Measurements from ENCODE around the gene ADAM23. TPM values are rescaled to one million over a fixed set of nuclear protein-coding genes. Genes with fewer than 3 reads are reported as not detected.

ADAM23 gene
- total RNA-seq, 1 donor from 2014 or later, result 0.86 TPM

DNA sequence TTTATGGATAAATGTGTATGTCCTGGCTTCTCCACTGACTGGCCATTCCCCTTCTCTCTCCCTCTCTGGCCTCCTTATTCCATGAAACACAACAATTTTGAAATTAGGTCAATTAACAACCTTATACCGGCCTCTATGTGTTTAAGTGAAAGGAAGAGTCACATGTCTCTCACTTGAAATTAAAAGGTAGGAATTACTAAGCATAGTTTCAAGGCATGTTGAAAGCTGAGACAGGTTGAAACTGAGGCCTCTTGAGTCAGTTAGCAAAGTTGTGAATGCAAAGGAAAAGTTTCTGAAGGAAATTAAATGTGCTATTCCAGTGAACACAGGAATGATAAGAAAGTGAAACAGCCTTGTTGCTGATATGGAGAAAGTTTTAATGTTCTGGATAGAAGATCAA is 69.7 kb downstream of the ADAM23 start:
- ChIA-PET CTCF (no interaction called here), POLR2A (no interaction called here)
- intact Hi-C loops (cut with micrococcal nuclease), result no loop called here
- TF ChIP-seq, protein P1, sequence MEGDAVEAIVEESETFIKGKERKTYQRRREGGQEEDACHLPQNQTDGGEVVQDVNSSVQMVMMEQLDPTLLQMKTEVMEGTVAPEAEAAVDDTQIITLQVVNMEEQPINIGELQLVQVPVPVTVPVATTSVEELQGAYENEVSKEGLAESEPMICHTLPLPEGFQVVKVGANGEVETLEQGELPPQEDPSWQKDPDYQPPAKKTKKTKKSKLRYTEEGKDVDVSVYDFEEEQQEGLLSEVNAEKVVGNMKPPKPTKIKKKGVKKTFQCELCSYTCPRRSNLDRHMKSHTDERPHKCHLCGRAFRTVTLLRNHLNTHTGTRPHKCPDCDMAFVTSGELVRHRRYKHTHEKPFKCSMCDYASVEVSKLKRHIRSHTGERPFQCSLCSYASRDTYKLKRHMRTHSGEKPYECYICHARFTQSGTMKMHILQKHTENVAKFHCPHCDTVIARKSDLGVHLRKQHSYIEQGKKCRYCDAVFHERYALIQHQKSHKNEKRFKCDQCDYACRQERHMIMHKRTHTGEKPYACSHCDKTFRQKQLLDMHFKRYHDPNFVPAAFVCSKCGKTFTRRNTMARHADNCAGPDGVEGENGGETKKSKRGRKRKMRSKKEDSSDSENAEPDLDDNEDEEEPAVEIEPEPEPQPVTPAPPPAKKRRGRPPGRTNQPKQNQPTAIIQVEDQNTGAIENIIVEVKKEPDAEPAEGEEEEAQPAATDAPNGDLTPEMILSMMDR (IDR thresholded peaks at IDR 0.05), result no peak
- Mint-ChIP-seq H3K4me3 (no peak overlapping the region), H3K4me1 (no peaks in the 10 kb centered on the region), H3K36me3 (ENCODE audit: low read depth) (no peaks in the 10 kb centered on the region), H3K27me3 (peaks cover 3% of the 10 kb centered on the region), H3K27ac (no peak overlapping the region), H3K9me3 (no peaks in the 10 kb centered on the region)
- ATAC-seq (ENCODE audit: low read depth) (no peak), DNase-seq (no peak)

- Mint-ChIP-seq H3K4me1 (no peaks in the 10 kb centered on the region), H3K27me3 (peaks cover 3% of the 10 kb centered on the region), H3K27ac (no peak overlapping the region), H3K9me3 (no peaks in the 10 kb centered on the region), H3K36me3 (ENCODE audit: low read depth) (no peaks in the 10 kb centered on the region), H3K4me3 (no peak overlapping the region)
- intact Hi-C loops (cut with micrococcal nuclease), result no loop called here
- TF ChIP-seq, protein P1 (IDR thresholded peaks at IDR 0.05), result no peak
- ChIA-PET POLR2A (no interaction called here), CTCF (no interaction called here)
- ATAC-seq (ENCODE audit: low read depth), result no peak
- no peak for DNase-seq
Observed at GRCh38 chr2:206515580-206515979, 72.2 kb downstream of the ADAM23 start.

DNA sequence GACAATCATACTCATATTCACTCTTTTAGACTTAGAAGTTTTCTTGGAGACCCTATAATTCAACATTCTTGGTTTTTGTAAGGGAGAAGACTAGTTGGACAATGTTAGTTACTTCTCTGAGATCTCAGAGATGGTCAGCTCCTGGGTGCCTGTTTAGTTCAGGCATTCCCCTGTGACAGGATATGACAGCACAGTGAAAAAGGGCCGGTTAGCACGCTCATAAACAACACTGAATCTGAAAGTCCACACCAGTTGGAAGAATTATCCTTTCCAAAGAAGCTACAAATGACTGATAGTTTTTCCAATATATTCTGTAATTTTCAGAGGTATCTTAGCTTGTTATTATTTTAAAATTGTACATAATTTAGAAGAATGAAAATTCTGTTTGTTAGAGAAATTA is 75.7 kb downstream of the ADAM23 start:
- TF ChIP-seq, protein P1 (IDR thresholded peaks at IDR 0.05), result no peak
- H3K9me3 Mint-ChIP-seq, result no peaks in the 10 kb centered on the region
- no peak overlapping the region for H3K27ac Mint-ChIP-seq
- CTCF ChIA-PET, result no interaction called here
- no peaks in the 10 kb centered on the region for H3K36me3 Mint-ChIP-seq (ENCODE audit: low read depth)
- no peaks in the 10 kb centered on the region for H3K4me1 Mint-ChIP-seq
- POLR2A ChIA-PET, result no interaction called here
- H3K4me3 Mint-ChIP-seq, result no peak overlapping the region
- DNase-seq (no peak), ATAC-seq (ENCODE audit: low read depth) (no peak)
- intact Hi-C loops (cut with micrococcal nuclease), result no loop called here
- no peaks in the 10 kb centered on the region for H3K27me3 Mint-ChIP-seq

DNA sequence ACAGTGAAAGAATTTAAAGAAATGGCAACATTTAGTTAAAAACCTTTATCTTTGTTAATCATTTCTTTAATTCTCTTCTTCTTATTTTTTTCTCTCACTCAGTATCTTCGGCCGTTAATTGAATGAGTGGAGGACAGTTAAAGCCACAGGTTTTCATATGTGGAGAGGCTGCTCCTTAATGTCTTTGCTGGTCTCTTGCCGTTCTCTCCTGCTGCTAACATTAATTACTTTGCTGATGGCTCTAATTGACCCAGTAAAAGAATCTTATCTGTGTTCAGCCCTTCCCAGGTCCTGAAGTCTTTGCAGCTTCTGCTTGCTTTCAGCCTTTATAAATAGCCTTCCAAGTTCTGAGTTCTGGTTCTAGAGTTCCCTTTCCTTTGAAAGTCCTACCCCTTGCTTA is 77.1 kb downstream of the ADAM23 start:
- Mint-ChIP-seq H3K27me3 (no peaks in the 10 kb centered on the region), H3K27ac (no peak overlapping the region), H3K4me3 (no peak overlapping the region), H3K9me3 (no peaks in the 10 kb centered on the region), H3K4me1 (no peaks in the 10 kb centered on the region), H3K36me3 (ENCODE audit: low read depth) (no peaks in the 10 kb centered on the region)
- intact Hi-C loops (cut with micrococcal nuclease), result no loop called here
- CTCF ChIA-PET, result no interaction called here
- POLR2A ChIA-PET, result no interaction called here
- DNase-seq, result no peak
- no peak for ATAC-seq (ENCODE audit: low read depth)
- TF ChIP-seq, protein P1 (IDR thresholded peaks at IDR 0.05), result no peak

- Mint-ChIP-seq H3K9me3 (no peaks in the 10 kb centered on the region), H3K27me3 (no peaks in the 10 kb centered on the region), H3K27ac (no peak overlapping the region), H3K4me3 (no peak overlapping the region), H3K4me1 (no peaks in the 10 kb centered on the region), H3K36me3 (ENCODE audit: low read depth) (no peaks in the 10 kb centered on the region)
- intact Hi-C loops (cut with micrococcal nuclease), result no loop called here
- no peak for ATAC-seq (ENCODE audit: low read depth)
- TF ChIP-seq, protein P1 (IDR thresholded peaks at IDR 0.05), result no peak
- DNase-seq, result no peak
- ChIA-PET POLR2A (no interaction called here), CTCF (no interaction called here)
Observed at GRCh38 chr2:206521115-206521514, 77.8 kb downstream of the ADAM23 start.
